GM19099 (cell line): Measurements from ENCODE around the gene IRF2.

Experiments
- POLR2A ChIP-seq: IDR thresholded peaks from 3 replicates; pipeline ENCODE4 v1.6.1; 2011; ENCODE audit warnings: low read depth; ENCODE audit not compliant: insufficient read length; ENCODE audit errors: extremely low read depth

The IRF2 gene

GRCh38 chr4:184462724-184463123, 11.6 kb downstream of the IRF2 start:
- TF ChIP-seq POLR2A, result no peak

- TF ChIP-seq POLR2A, result no peak
These were observed 12.5 kb downstream of the IRF2 start for GRCh38 chr4:184461711-184462441.

- TF ChIP-seq POLR2A, result no peak
These were observed 13.7 kb downstream of the IRF2 start for GRCh38 chr4:184460499-184461285.

- TF ChIP-seq POLR2A, result no peak
These were observed 14.9 kb downstream of the IRF2 start for GRCh38 chr4:184459413-184459812.

- no peak for TF ChIP-seq POLR2A
These were observed 16.7 kb downstream of the IRF2 start for GRCh38 chr4:184457535-184458249.

- TF ChIP-seq POLR2A, result no peak
These were observed 18.0 kb downstream of the IRF2 start for GRCh38 chr4:184456337-184456736.

GRCh38 chr4:184455299-184455698, 19.1 kb downstream of the IRF2 start:
- no peak for TF ChIP-seq POLR2A

- TF ChIP-seq POLR2A, result no peak
These were observed 20.8 kb downstream of the IRF2 start for GRCh38 chr4:184453365-184454160.

GRCh38 chr4:184452740-184453139, 21.6 kb downstream of the IRF2 start:
- no peak for TF ChIP-seq POLR2A

- no peak for TF ChIP-seq POLR2A
These were observed 22.6 kb downstream of the IRF2 start for GRCh38 chr4:184451726-184452125.

GRCh38 chr4:184450743-184451535, 23.4 kb downstream of the IRF2 start:
- TF ChIP-seq POLR2A, result no peak

- TF ChIP-seq POLR2A, result no peak
These were observed 24.3 kb downstream of the IRF2 start for GRCh38 chr4:184450045-184450444.

- TF ChIP-seq POLR2A, result no peak
These were observed 25.5 kb downstream of the IRF2 start for GRCh38 chr4:184448821-184449220.

GRCh38 chr4:184448141-184448540, 26.2 kb downstream of the IRF2 start:
- no peak for TF ChIP-seq POLR2A

- no peak for TF ChIP-seq POLR2A
These were observed 26.7 kb downstream of the IRF2 start for GRCh38 chr4:184447664-184448063.
